Stimulated activated naive CD8-positive, alpha-beta T cell treated with anti-CD3 and anti-CD28 coated beads, Interleukin-15, Interleukin-2, amounts not matched to agents 100 ng/mL and 50 ng/mL, for 24 hours (primary cell): ENCODE data around the gene ERF.
A peak's percentile ranks its signal among the peaks of the same experiment; 100 is the strongest.

ENCODE experiments used
- H3K27ac Mint-ChIP-seq: one replicate; pipeline ENCODE4 v1.8.0; 2021; ENCODE audit warnings: mild to moderate bottlenecking, mixed read lengths
- H3K27me3 Mint-ChIP-seq: one replicate; pipeline ENCODE4 v1.8.0; 2021; ENCODE audit warnings: mixed read lengths
- H3K36me3 Mint-ChIP-seq: one replicate; pipeline ENCODE4 v1.8.0; 2021; ENCODE audit warnings: low read depth, mixed read lengths
- H3K4me1 Mint-ChIP-seq: one replicate; pipeline ENCODE4 v1.8.0; 2021; ENCODE audit warnings: low read depth, mixed read lengths
- H3K4me3 Mint-ChIP-seq: one replicate; pipeline ENCODE4 v1.8.0; 2021; ENCODE audit warnings: mild to moderate bottlenecking, mixed read lengths
- H3K9me3 Mint-ChIP-seq: one replicate; pipeline ENCODE4 v1.8.0; 2021; ENCODE audit warnings: mixed read lengths

Gene ERF

DNA sequence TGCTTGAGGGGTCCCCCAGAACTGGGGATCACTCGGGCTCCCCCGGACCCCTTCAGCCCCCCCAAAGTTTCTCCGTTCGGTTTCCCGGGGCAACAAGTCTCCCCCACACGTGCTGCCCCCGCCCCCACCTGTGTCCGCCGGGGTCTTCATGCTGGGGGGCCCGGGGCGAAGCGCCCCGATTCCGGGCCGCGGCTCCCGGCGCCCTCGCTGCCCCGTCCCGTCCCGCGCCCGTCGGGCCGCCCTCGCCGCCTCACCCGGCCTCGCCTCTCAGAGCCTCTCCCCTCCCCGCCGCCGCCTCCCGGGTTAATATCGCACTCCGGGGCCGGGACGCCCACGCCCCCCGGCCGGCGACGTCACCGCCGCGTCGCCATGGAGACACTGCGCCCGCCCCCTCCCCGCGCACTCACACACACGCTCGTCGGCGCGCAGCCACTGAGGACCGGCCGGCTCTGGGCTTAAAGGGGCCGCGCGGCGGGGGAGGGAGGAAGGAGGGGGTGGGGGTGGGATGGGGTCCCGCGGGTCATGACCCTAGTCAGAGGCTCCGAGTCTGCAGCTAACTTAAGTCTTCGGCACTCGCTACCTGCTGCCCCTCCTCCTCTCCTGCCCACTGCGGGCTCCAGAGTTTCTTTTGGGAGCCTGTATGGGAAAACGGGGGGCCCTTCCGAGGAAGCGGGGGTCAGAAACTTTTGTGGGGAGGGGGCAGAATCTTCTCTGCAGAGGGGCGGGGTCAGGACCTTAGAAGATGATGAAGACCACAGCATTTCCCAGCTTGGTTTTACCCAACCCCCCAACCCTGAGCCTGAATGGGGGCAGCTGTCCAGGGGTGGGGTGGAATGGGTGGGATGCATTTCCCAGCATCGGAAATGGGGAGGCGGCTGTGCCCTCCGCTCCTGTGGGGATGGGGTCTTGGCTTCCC lies at the start of gene ERF:
ERF (minus strand) TSS at position 279 of the 916 bp plus-strand sequence; CDS start at position 150, 129 bp downstream.
- peaks cover 10% of the 10 kb centered on the region for H3K36me3 Mint-ChIP-seq
- peak within 1 kb of the TSS; percentile 68 for H3K27ac Mint-ChIP-seq
- no peaks in the 10 kb centered on the region for H3K9me3 Mint-ChIP-seq
- H3K4me1 Mint-ChIP-seq = peaks cover 22% of the 10 kb centered on the region
- peaks cover 3% of the 10 kb centered on the region for H3K27me3 Mint-ChIP-seq
- peak within 1 kb of the TSS; percentile 74 for H3K4me3 Mint-ChIP-seq

DNA sequence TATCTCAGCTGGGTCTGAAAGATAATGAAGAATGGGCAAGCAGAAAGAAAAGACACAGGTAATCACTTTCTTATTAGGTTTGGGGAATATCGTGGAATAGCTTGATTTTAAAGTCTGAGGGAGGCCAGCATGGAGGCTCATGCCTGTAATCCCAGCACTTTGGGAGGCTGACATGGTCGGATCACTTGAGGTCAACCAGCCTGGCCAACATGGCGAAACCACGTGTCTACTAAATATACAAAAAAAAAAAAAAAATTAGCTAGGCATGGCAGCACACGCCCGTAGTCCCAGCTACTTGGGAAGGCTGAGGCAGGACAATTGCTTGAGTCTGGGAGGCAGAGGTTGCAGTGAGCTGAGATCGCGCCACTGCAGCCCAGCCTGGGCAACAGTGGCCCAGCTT lies 48.9 kb upstream of the ERF start:
- Mint-ChIP-seq H3K9me3 (no peaks in the 10 kb centered on the region), H3K4me1 (peaks cover 25% of the 10 kb centered on the region), H3K27ac (no peak overlapping the region), H3K36me3 (no peaks in the 10 kb centered on the region), H3K27me3 (no peaks in the 10 kb centered on the region), H3K4me3 (peak overlapping the region; percentile 87)

DNA sequence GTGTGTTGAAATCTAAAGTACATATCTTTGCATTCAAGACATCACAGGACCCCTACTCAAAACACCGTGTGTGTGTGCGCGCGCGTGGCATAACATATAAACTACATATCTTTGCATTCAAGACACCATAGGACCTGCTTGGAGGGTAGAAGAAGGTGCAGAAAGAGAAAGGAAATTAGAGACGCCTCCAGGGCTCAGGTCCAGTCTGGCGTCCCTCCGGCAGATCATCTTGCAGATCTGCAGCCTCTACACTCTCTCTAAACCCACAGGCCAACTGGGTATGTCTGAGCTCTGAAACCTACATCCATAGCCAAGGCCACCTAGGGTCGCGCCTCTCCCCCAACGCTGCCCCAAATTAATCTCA lies 48.2 kb upstream of the ERF start:
- H3K9me3 Mint-ChIP-seq = no peaks in the 10 kb centered on the region
- peak overlapping the region; percentile 76 for H3K27ac Mint-ChIP-seq
- H3K4me1 Mint-ChIP-seq = peaks cover 25% of the 10 kb centered on the region
- H3K4me3 Mint-ChIP-seq = peak overlapping the region; percentile 87
- no peaks in the 10 kb centered on the region for H3K27me3 Mint-ChIP-seq
- no peaks in the 10 kb centered on the region for H3K36me3 Mint-ChIP-seq

DNA sequence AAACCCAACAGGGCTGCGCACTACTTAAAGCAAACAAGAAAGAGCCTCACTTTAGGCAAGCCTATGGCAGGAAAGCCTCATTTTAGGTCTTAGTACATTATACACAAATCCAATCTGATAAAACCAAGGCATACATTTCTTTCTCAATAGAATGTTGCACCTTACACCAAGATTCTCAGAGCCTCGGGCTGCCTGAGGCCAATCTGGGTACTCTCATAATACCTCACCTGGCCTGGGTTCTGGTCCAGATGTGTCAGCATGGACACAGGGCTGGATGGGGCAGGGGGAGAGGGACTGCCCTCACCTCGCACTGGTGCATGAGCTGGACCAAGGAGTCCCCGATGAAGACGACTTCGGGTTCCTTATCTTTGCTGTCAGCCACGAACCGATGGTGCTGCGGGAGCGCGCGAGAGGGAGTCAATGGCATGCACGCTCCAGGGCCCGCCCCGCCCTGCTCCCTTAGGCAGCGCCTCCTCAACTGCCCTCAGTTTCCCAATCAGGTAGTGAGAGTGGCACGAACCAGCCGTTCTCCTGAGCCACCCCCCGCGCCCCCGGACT lies 46.8 kb upstream of the ERF start, which contains the start of gene PRR19:
PRR19 (plus strand) TSS at position 487 of the 558 bp plus-strand sequence. CDS start 7,453 bp downstream, outside the sequence.
- H3K27ac Mint-ChIP-seq = peak within 1 kb of the TSS; percentile 76
- H3K27me3 Mint-ChIP-seq = no peaks in the 10 kb centered on the region
- peaks cover 3% of the 10 kb centered on the region for H3K36me3 Mint-ChIP-seq
- H3K4me3 Mint-ChIP-seq = peak within 1 kb of the TSS; percentile 87
- H3K9me3 Mint-ChIP-seq = no peaks in the 10 kb centered on the region
- peaks cover 25% of the 10 kb centered on the region for H3K4me1 Mint-ChIP-seq

DNA sequence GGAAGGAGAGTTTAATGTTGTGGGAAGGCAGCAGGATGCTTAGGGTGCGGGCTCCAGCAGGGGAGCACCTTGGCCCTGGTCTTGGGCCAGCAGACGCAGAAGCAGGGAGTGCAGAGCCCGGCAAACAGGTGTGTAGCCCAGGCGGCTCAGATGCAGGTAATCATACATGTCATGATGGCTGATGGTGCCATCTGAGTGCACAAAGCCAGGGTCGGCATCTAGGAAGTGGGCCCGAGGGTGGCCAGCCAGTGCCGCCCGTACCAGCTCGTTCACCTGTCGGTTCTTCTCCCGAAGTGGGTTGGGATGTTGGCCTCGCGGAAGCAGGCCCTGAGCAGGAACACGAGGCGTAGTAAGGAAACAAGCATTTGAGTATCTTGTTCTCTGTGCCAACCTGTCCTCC lies 42.1 kb upstream of the ERF start:
- Mint-ChIP-seq H3K4me3 (no peak overlapping the region), H3K9me3 (no peaks in the 10 kb centered on the region), H3K27ac (no peak overlapping the region), H3K27me3 (no peaks in the 10 kb centered on the region), H3K4me1 (peaks cover 15% of the 10 kb centered on the region), H3K36me3 (peaks cover 15% of the 10 kb centered on the region)

DNA sequence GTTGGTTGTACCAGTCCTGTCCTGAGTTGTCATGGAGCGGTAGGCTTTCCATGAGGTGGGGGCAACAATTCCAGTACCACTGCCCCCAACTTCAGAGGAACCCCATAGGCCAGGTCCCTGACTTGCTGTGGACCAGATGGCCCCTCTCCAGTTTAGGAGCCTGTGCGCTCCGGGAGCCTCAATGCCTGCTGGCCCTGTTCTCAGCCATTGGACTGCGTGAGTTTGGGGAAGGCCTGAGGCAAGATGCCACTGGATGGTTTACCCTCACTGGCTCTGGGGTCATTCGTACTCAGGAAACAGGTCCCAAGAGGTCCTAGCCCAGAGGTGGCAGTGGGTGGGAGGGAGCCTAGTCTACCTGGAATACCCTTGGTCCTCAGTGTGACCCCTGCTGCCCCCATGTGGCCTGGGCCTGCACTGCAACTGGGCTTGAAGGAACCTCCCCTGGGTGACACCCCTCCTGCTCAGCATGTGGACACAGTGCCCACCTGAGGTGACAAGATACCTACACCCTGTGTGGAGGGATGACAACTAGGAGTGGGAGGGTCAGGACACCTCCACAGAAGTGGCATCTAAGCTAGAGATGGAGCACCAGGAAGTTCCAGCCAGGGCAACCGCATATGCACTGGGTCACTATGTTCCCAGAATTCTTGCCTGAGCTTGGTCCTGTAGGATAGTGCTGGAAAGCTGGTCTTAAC lies 41.0 kb upstream of the ERF start:
- Mint-ChIP-seq H3K36me3 (peaks cover 15% of the 10 kb centered on the region), H3K27me3 (no peaks in the 10 kb centered on the region), H3K27ac (no peak overlapping the region), H3K4me1 (peaks cover 5% of the 10 kb centered on the region), H3K9me3 (no peaks in the 10 kb centered on the region), H3K4me3 (no peak overlapping the region)

DNA sequence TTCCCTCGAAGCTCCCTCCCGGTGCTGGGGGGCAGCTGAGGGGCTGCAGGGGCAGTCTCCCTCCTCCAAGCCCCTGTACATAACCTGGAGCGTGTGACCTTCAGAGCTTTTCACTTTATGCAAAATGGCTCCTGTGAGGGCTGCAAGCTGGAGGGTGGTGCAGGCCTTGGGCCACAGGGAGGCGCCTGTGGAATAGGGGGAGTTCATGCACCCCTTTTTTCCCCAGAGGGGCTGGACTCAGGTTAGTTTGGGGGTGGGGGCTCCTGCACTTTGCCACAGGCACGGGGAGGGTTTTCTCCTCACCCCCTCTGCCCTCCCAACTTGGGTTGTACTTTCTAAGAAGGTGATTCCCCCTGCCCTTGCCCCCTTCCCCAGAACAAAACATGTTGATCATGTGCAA lies 40.4 kb upstream of the ERF start:
- H3K36me3 Mint-ChIP-seq = peaks cover 15% of the 10 kb centered on the region
- no peak overlapping the region for H3K27ac Mint-ChIP-seq
- H3K4me3 Mint-ChIP-seq = no peak overlapping the region
- no peaks in the 10 kb centered on the region for H3K9me3 Mint-ChIP-seq
- no peaks in the 10 kb centered on the region for H3K27me3 Mint-ChIP-seq
- peaks cover 5% of the 10 kb centered on the region for H3K4me1 Mint-ChIP-seq

DNA sequence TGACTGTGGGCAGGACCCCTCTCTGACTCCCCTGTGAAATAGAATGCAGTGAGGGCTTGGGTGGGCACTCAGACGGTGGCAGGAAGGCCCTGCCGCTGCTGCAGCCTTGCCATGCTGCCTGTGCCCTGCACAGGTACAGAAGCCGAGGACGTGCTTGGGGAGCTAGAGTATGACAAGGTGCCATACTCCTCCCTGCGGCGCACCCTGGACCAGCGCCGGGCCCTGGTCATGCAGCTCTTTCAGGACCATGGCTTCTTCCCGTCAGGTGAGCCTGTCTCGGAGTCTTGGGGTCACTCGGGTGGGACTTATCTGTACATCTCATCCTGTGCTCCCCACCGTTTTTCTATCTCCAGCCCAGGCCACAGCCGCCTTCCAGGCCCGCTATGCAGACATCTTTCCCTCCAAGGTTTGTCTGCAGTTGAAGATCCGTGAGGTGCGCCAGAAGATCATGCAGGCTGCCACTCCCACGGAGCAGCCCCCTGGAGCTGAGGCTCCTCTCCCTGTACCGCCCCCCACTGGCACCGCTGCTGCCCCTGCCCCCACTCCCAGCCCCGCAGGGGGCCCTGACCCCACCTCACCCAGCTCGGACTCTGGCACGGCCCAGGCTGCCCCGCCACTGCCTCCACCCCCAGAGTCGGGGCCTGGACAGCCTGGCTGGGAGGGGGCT lies 39.7 kb upstream of the ERF start:
- Mint-ChIP-seq H3K4me3 (no peak overlapping the region), H3K4me1 (peaks cover 5% of the 10 kb centered on the region), H3K27ac (no peak overlapping the region), H3K27me3 (no peaks in the 10 kb centered on the region), H3K9me3 (no peaks in the 10 kb centered on the region), H3K36me3 (peaks cover 18% of the 10 kb centered on the region)

DNA sequence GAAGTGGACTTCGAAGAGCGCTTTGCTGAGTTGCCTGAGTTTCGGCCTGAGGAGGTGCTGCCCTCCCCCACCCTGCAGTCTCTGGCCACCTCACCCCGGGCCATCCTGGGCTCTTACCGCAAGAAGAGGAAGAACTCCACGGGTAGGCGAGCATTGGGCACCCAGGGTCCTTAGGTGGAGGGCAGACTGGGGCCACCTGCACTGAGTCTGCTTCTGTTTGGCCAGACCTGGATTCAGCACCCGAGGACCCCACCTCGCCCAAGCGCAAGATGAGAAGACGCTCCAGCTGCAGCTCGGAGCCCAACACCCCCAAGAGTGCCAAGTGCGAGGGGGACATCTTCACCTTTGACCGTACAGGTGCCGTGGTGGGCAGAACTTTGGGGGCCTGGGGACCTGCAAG lies 39.0 kb upstream of the ERF start:
- Mint-ChIP-seq H3K4me1 (peaks cover 5% of the 10 kb centered on the region), H3K4me3 (no peak overlapping the region), H3K36me3 (peaks cover 19% of the 10 kb centered on the region), H3K9me3 (no peaks in the 10 kb centered on the region), H3K27ac (no peak overlapping the region), H3K27me3 (no peaks in the 10 kb centered on the region)

DNA sequence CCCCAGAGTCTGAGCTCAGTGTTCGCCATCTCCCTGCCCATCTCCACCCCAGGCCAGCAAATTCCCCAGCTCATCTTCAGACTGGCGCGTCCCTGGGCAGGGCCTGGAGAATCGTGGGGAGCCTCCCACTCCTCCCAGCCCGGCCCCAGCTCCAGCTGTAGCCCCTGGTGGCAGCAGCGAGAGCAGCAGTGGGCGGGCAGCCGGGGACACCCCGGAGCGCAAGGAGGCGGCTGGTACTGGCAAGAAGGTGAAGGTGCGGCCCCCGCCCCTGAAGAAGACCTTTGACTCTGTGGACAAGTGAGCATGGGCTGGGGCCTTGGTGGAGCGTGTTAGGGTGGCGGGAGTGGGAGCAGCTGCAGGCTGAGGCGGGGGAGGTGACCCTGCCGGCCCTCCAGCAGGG lies 38.6 kb upstream of the ERF start:
- peaks cover 19% of the 10 kb centered on the region for H3K36me3 Mint-ChIP-seq
- no peaks in the 10 kb centered on the region for H3K27me3 Mint-ChIP-seq
- H3K9me3 Mint-ChIP-seq = no peaks in the 10 kb centered on the region
- H3K27ac Mint-ChIP-seq = no peak overlapping the region
- H3K4me1 Mint-ChIP-seq = peaks cover 5% of the 10 kb centered on the region
- no peak overlapping the region for H3K4me3 Mint-ChIP-seq

DNA sequence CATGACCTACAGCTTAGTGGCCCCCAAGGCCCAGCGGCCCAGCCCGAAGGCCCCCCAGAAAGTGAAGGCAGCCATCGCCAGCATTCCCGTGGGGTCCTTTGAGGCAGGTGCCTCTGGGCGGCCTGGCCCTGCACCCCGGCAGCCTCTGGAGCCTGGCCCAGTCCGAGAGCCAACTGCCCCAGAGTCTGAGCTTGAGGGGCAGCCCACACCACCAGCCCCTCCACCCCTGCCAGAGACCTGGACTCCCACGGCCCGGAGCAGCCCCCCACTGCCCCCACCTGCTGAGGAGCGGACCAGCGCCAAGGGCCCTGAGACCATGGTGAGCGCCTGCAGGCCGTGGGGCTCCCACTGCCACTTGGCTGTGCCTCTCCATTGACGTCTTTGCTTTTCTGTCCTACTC lies 38.0 kb upstream of the ERF start:
- peaks cover 19% of the 10 kb centered on the region for H3K36me3 Mint-ChIP-seq
- peaks cover 5% of the 10 kb centered on the region for H3K4me1 Mint-ChIP-seq
- no peak overlapping the region for H3K27ac Mint-ChIP-seq
- no peaks in the 10 kb centered on the region for H3K27me3 Mint-ChIP-seq
- H3K9me3 Mint-ChIP-seq = no peaks in the 10 kb centered on the region
- no peak overlapping the region for H3K4me3 Mint-ChIP-seq

DNA sequence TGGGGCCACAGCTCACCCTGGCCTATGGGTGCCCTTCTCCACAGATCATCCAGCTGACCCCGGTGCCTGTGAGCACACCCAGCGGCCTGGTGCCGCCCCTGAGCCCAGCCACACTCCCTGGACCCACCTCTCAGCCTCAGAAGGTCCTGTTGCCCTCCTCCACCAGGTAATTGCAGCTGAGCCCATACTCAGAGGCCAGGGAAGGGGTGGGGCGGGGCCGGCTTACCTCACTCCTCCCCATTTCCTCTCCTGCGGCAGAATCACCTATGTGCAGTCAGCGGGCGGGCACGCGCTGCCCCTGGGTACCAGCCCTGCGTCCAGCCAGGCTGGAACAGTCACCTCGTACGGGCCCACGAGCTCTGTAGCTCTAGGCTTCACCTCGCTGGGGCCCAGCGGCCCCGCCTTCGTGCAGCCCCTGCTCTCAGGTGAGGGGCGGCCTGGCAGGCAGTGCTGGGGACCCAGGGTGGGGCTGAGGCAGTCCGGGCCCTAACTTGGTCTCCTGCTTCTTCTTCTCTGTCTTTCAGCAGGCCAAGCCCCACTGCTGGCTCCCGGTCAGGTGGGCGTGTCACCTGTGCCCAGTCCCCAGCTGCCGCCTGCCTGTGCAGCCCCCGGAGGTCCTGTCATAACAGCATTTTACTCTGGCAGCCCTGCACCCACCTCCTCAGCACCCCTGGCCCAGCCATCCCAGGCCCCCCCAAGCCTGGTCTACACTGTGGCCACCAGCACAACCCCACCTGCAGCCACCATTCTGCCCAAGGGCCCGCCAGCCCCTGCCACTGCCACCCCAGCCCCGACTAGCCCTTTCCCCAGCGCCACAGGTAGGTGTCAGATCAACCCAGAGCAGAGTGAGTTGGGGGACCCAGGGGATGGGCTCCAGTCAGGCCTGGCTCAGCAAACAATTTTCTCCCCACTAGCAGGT lies 37.4 kb upstream of the ERF start:
- no peaks in the 10 kb centered on the region for H3K9me3 Mint-ChIP-seq
- peaks cover 19% of the 10 kb centered on the region for H3K36me3 Mint-ChIP-seq
- H3K27me3 Mint-ChIP-seq = no peaks in the 10 kb centered on the region
- no peak overlapping the region for H3K27ac Mint-ChIP-seq
- peaks cover 5% of the 10 kb centered on the region for H3K4me1 Mint-ChIP-seq
- no peak overlapping the region for H3K4me3 Mint-ChIP-seq

DNA sequence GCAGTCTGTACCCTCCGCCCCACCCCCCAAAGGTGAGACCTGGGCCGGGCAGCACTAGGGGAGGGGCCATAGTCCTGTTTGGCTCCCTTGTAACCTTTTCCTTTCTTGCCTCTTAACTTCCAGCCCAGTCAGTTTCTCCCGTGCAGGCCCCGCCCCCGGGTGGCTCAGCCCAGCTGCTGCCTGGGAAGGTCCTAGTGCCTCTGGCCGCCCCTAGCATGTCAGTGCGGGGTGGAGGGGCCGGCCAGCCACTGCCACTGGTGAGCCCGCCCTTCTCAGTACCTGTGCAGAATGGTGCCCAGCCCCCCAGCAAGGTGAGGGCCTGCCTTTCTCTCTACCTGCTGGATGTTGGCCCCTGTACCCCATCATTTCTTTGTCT lies 36.5 kb upstream of the ERF start:
- H3K27ac Mint-ChIP-seq = no peak overlapping the region
- H3K4me3 Mint-ChIP-seq = no peak overlapping the region
- H3K27me3 Mint-ChIP-seq = no peaks in the 10 kb centered on the region
- peaks cover 5% of the 10 kb centered on the region for H3K4me1 Mint-ChIP-seq
- H3K36me3 Mint-ChIP-seq = peaks cover 14% of the 10 kb centered on the region
- H3K9me3 Mint-ChIP-seq = no peaks in the 10 kb centered on the region
